GM21717 (cell line): Measurements from ENCODE around the gene ABCG8.

Source experiments
- ATAC-seq: cut with Tn5 transposase; IDR thresholded peaks from one replicate; pipeline ENCODE4 v1.9.1; 2021; ENCODE audit warnings: mild to moderate bottlenecking, moderate library complexity; ENCODE audit not compliant: unreplicated experiment

The ABCG8 gene

GRCh38 chr2:43838560-43839267 lies at the start of gene ABCG8, which contains the start of gene ABCG5:
ABCG8 (plus strand) TSS chr2:43838971; CDS start chr2:43839054, 83 bp downstream.
ABCG5 (minus strand) TSS chr2:43838839; CDS start chr2:43838679, 160 bp downstream.
- ATAC-seq = no peak

- ATAC-seq = no peak
These were observed 48.6 kb upstream of the ABCG8 start for GRCh38 chr2:43790147-43790546.

DNA sequence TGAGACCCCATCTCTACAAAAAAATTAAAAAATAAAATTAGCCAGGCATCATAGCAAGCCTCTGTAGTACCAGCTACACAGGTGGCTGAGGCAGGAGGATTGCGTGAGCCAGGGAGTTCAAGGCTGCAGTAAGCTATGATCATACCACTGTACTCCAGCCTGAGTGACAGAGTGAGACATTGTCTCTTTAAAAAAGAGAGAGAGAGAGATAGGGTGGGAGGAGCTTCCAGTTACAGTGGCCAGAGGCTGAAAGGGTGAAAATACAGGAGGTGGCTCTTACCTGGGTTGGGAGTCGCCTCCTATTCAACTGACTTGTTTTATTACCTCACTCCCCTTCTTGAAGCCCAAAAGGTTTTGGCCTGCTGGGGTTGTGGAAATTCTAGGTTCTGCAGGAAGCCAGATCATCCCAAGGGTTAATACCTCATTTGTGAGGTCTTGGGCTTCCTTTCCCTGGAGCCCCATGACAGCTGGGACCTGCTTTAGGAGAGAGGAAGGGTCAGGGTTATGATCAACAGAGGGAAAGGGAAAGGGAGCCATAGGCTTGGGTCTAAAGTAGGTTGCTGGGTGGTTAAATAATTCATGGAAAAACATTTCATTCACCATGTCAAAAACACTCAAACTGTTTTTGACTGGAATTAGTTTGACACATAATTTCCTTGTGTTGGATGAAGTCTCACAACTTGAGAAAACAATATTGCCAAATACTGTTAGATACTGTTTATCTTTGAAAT lies 47.6 kb upstream of the ABCG8 start:
- ATAC-seq = no peak

- ATAC-seq = no peak
These were observed 46.1 kb upstream of the ABCG8 start for GRCh38 chr2:43792653-43793052.

- ATAC-seq = no peak
These were observed 43.8 kb upstream of the ABCG8 start for GRCh38 chr2:43794956-43795355.

GRCh38 chr2:43796206-43796605 lies 42.6 kb upstream of the ABCG8 start:
- ATAC-seq = no peak

- no peak for ATAC-seq
These were observed 40.5 kb upstream of the ABCG8 start for GRCh38 chr2:43798300-43798699.

DNA sequence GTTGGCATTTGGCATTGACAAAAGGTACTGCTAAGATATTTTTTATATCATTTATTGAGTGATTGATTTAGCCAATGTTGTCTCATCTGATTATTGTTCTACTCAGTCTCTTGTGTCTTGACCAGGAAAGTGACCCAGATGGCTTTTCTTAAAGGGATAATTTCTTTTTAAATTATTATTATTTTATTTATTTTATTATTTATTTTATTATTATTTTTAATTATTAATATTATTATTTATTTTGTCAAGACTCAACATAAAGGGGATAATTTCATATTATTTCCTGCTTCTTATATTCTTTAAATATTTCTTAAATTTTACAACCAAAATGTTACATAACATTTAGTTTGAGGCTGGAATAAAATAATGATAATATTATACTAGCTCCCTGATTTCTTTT lies 37.9 kb upstream of the ABCG8 start:
- no peak for ATAC-seq

- no peak for ATAC-seq
These were observed 36.6 kb upstream of the ABCG8 start for GRCh38 chr2:43802135-43802534.

DNA sequence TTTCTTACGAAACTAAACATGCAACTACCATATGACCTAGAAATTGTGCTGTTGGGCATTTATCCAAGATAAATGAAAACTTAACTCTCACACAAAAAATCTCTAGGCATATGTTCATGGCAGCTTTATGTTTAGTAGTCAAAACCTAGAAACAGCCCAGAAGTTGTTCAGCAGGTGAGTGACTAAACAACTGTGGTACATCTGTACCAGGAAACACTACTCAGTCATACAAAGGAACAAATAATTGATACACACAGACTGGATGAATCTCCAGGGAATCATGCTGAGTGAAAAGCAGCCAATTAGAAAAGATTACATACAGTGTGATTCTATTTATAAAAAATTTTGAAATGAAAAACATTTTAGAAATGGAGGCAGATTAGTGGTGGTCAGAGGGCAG lies 35.7 kb upstream of the ABCG8 start:
- ATAC-seq = no peak

- no peak for ATAC-seq
These were observed 32.1 kb upstream of the ABCG8 start for GRCh38 chr2:43806719-43807031.

GRCh38 chr2:43810452-43810851 lies 28.3 kb upstream of the ABCG8 start:
- no peak for ATAC-seq

GRCh38 chr2:43810888-43811287 lies 27.9 kb upstream of the ABCG8 start:
- no peak for ATAC-seq

DNA sequence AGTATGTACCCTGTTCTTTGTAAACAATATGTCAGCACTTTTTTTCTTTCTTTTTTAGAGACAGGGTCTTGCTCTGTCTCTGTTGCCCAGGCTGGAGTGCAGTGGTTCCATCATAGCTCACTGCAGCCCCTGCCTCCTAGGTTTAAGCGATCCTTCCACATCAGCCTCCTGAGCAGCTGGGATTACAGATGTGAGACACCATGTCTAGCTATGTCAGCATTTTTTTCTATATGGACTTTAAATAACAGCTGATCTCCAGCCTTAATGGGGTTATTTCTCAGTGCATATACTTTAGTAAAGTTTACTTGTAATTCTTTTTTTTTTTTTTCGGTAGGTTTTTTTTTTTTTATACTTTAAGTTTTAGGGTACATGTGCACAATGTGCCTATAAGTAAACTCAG lies 26.8 kb upstream of the ABCG8 start:
- ATAC-seq = no peak

DNA sequence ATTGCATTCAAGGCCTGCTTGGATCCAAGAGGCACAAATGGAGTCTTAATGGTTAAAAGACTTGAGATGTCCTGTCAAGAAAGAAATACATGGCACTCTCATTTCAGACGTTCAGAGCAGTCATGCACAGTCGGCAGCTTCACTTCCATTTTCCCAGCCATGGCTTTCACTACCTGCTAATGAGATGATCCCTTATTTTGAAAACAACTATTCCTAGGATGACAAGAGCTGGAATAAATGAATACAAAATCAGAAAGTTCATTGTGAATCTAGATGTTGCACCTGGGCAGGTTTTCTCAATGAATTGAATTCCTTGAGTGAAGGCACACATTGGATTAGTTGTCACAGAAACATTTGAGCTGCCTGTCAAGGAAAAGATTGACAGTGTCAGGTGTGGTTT lies 25.8 kb upstream of the ABCG8 start:
- ATAC-seq = no peak

GRCh38 chr2:43814711-43815110 lies 24.1 kb upstream of the ABCG8 start:
- no peak for ATAC-seq

- no peak for ATAC-seq
These were observed 20.0 kb upstream of the ABCG8 start for GRCh38 chr2:43818761-43819160.

DNA sequence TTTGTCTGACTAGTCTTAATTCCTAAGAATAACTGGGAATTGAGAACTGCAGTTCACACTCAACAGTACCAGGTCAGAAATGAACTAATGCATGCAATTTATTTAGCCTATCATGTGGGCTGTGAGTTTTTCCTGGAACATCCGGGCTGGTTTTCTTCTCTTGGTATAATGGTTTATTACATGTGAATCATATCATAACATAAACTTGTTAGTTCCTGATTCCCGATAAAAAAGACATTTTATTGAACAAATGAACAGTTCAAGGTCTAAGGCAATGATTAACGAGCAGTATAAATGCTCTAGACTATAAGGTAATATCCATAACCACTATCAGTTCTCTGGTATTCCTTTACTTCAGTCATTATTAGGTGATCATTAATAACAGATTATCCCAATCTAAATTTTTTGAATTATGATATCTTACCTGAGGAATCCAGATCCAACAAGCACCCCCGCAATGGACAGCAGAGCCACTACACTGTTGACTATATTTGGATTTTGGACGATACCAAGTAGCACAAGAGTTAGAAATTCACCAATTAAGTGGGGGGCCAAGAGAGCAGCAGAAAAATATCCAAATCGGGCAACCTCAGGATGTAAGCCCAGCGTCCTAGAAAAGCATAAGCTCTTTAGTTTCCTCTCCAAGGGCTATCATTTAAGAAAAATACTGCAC lies 19.1 kb upstream of the ABCG8 start:
- ATAC-seq = no peak

GRCh38 chr2:43822839-43823238 lies 15.9 kb upstream of the ABCG8 start:
- ATAC-seq = no peak

GRCh38 chr2:43823751-43824150 lies 15.0 kb upstream of the ABCG8 start:
- no peak for ATAC-seq

DNA sequence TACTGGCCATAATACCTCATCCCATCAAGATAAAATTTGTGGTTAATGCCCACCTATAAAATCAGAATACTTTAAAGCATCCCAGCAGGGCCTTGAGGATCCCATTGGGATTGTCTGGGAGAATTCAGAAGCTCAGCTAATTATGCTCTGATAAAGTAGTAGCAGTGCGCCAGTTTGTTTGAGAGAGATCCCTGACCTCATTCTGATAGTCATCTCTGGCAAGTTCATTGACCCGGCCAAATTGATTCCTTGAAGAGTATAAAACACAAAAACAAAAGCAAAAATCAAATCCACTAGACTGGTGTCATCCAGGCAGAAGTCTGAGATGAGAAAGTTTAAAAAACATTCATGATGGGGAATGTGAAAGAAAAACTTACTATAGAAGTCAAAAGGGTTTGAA lies 14.3 kb upstream of the ABCG8 start:
- no peak for ATAC-seq

GRCh38 chr2:43824951-43825493 lies 13.7 kb upstream of the ABCG8 start:
- no peak for ATAC-seq
